ENCODE data around the gene CRYL1. TPM values are rescaled to one million over a fixed set of nuclear protein-coding genes. Genes with fewer than 3 reads are reported as not detected.

CRYL1 gene, protein sequence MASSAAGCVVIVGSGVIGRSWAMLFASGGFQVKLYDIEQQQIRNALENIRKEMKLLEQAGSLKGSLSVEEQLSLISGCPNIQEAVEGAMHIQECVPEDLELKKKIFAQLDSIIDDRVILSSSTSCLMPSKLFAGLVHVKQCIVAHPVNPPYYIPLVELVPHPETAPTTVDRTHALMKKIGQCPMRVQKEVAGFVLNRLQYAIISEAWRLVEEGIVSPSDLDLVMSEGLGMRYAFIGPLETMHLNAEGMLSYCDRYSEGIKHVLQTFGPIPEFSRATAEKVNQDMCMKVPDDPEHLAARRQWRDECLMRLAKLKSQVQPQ
- total RNA-seq = 79.9 TPM

DNA sequence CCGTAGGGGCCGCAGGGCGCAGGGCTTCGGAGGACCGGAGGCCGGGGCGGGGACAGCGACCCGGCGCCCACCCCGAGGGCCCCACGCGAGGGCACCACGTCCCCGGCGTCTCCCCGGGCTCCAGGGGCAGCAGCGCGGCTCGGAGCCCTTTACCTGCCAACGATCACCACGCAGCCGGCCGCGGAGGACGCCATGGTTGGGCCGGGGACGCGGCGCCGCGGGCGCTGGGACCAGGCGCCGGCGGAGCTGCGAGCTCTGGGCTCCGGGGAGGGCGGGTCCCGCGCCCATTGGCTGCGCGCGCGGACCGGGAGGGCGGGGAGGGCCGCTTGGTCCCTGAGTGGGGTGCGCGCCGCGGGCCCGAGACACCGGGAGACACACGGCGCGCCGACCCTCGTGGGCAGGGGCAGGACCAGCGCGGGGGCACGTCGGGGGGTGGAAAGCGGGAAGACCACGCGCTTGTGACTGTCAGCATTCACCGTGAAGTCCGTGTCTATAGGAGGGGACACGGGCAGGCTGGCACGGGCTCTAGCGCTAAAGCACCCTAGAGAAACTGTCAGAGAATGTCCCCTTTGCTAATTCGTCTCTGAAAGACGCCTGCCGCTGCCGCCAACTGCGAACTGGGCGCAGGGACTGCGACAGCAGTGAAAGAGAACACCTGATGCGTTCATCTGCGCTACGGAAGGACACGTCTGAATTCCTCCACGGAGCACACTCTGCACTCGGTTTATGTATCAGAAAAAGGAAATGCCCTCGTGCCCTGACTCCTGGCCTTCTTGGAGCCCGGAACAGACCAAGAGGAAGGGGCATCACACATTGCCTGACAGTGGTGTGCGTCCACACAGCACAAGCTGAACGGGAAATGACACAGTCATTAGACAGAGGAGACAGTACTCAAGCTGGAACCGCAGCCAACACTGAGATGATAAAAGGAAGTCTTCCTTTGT is at the start of gene CRYL1:
TSS of gene CRYL1 (minus strand) at position 257 of the 944 bp plus-strand sequence. CDS start at position 194, 63 bp downstream.

DNA sequence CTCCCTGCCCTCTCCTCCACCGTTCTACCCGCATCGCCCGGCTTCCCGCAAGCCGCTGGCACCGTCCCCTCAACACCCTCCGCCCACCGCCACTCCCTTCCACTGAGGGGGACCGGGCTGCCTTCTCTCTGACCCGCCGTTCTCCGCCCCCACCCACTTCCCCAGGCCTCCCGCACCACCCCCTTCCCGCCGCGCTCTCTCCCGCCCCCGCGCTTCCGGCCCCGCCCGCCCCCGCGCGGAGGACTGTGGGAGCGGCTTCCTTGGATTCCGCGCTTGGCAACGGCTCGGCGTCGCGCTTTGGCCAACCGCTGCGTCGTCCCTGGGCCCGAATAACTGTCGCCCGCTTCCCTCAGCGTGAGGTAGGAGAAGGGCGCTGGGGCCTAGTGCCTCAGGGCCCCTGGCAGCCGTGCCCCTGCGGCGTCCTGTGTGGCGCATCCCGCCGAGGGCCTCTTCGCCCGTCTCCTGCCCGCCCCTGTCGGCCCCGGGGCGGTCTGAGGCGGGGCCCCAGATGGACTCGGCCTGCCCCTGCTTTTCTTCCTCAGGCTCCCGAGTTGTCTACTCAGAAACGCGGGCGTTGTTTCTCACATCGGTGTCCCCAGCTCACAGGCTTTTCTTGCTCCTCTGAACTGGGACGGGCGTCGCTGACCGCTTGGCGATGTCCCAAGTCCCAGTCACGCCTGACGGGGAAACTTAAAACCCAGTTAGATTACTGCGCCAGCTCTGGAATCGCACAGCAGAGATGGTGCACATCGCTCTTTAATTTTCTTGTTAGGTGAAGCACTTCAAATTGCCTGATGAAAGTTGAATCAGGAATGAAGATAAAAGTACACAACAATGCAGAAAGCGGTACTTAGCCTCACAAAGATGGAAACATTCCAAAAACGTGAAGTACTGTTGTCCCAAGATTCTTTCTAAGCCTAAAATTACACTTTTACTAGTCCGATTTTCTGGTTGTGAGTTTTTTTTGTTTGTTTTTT is 41.5 kb upstream of the CRYL1 start, which contains the start of gene IFT88:
TSS of gene IFT88 (plus strand) at position 260 of the 977 bp plus-strand sequence. CDS start 7,229 bp downstream, outside the sequence.

Small RNA genes within 50 kb of the gene (small RNA-seq; reads per million reads assigned to genes)
- not detected for gene MIR4499 (ENCODE audit: low replicate concordance)

Other genes with a start within 250 kb of the CRYL1 start
- 29.3 TPM for gene IFT88, start 41.3 kb upstream of the CRYL1 start, total RNA-seq
- gene IL17D, start 177.8 kb upstream of the CRYL1 start, total RNA-seq = 4.3 TPM
- 7.1 TPM for gene EEF1AKMT1, start 248.1 kb upstream of the CRYL1 start, total RNA-seq